ENCODE data around the gene SH2D7.

- TF ChIP-seq CTCF (IDR thresholded peaks at IDR 0.05), result no peak
- no peak for TF ChIP-seq POLR2A (IDR thresholded peaks at IDR 0.05)
Observed at GRCh38 chr15:78149805-78150751, 57.7 kb downstream of the SH2D7 start.
